Renal cortex interstitium (tissue), 11 donors: ENCODE results near the gene AGO4. TPM values are rescaled to one million over a fixed set of nuclear protein-coding genes. Genes with fewer than 3 reads are reported as not detected.
"Not testable (repeated sequence)": the region's sequence is repeated elsewhere in the genome, so short reads cannot be mapped to it uniquely, and the experiment has no call there.

Source experiments
- DNase-seq, 11 donors: peaks; one replicate each; pipeline ENCODE4 v3.0.0-alpha.2; 2013; ENCODE audit warnings: low read depth in 9 of 11, low spot score in 4 of 11; ENCODE audit errors: extremely low read depth in 1 of 11
- polyA plus RNA-seq, 3 donors: library from polyadenylated mRNA; unstranded; fragments of 120-200 nt; gene quantifications; one replicate each; pipeline ENCODE4 v1.2.1, GENCODE V29; 2013; ENCODE audit not compliant: insufficient read length in 3 of 3

The AGO4 gene
- polyA plus RNA-seq, 3 donors = 20.8 to 32.0 (median 20.9) TPM

- DNase-seq = no peak
Measured at GRCh38 chr1:35854989-35855700, 47.3 kb downstream of the AGO4 start.

GRCh38 chr1:35856964-35857363 lies 49.1 kb downstream of the AGO4 start:
- no peak for DNase-seq

DNA sequence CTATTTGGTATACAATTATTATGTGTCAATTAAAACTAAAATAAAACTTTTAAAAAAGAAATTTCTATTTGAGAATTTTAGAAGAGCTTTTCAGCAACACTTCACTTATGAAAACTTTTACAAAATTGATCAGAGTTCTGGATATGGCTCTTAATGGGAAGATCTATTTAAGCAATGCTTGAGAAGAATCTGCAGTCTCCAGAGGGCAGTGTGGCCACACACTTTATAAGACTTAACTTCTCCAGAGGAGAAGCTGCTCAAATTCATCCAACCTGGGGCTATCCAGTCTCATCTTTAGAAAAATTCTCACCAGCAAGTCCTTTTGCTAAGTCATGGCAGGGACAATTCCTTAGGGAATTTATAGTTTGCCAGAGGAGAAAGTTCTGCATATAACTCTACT lies 50.0 kb downstream of the AGO4 start:
- DNase-seq = no peak

DNA sequence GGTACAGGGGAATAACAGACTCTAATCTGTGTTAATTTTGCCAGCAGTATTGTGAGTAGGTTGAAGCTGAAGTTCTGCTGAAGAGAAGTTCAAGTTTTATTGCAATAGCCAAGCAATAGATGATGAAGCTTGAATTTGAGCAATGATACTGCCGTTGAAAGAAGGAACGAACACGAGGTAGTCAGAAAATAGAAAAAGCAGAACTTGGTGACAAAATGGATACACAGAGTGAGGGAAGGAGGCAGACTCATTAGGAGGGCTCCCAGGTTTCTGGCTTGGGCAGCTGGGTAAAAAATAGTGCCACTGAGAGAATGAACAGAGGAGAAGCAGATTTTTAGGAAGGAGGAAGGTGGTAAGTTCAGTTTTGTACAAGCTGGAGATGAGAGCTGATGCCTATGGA lies 52.9 kb downstream of the AGO4 start:
- no peak for DNase-seq

DNA sequence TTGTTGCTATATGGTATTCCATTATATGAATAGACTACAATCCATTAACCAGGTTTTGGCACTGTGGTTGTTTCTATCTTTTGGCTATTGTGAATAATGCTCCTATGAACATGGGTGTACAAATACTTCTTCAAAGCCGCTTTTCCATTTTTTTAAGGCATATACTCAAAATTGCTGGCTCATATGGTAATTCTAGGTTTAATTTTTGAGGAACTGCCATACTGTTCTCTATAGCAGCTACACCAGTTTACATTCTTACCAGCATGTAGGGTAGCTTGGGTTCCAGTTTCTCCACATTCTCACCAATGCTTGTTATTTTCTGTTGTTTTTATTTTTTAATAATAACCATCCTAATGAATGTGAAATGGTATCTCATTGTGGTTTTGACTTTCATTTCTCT lies 55.3 kb downstream of the AGO4 start:
- DNase-seq = no peak

GRCh38 chr1:35863881-35864625 lies 56.2 kb downstream of the AGO4 start:
- DNase-seq = no peak

DNA sequence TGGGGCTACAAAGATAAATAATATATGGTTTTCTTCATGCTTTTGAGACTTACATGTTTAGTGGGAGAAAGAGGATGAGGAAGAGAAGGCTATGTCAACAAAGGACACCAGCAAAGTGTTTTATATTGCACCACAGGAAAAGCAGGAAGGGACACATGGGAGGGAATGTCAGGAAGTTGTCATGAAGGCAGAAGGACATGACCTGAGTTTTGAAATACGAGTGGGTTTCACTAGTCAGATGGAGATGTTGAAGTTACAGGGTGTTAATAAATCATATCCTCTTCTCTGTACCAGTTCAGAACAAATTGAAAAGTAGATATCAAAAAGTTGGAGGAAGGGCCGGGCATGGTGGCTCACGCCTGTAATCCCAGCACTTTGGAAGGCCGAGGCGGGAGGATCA lies 57.0 kb downstream of the AGO4 start:
- DNase-seq = no peak

- no peak for DNase-seq
Measured at GRCh38 chr1:35866991-35867390, 59.2 kb downstream of the AGO4 start.

GRCh38 chr1:35869245-35869950 lies 61.6 kb downstream of the AGO4 start:
- DNase-seq = not testable (repeated sequence)

- DNase-seq = no peak
Measured at GRCh38 chr1:35870651-35871309, 63.0 kb downstream of the AGO4 start.

- DNase-seq = no peak
Measured at GRCh38 chr1:35873243-35873750, 65.5 kb downstream of the AGO4 start.

DNA sequence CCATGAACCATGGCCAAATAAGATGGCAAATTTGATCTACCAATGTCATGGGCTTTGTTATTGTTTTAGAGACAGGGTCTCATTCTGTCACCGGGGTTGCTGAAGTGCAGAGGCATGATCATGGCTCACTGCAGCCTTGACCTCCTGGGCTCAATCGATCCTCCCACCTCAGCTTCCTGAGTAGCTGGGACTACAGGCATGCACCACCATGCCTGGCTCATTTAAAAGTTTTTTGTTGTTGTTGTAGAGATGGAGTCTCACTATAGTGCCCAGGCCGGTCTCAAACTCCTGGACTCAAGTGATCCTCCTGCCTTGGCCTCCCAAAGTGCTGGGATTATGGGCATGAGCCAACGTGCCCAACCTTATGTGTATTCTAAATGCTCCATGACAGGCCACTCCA lies 66.3 kb downstream of the AGO4 start:
- not testable (repeated sequence) for DNase-seq

DNA sequence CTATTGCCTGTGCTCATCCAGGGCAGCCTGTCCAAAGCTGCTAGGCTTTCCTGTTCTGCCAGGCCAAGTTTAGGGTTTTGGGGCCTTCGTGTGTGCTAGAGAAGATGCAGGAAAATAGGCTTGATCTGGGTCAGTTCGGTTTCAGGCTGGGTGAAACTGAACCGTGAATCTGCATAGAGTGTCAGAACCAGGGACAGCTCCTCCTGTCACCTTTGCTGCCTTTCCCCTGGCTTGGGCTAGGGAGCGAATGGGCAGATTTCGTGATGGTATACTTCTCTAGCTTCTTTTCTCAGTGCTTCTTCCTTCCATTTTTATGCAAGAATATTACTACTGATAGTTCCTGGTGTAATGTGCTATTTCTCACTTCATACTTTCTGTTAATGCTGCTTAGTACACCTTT lies 69.2 kb downstream of the AGO4 start:
- DNase-seq = peak in 4 of 11 donors; percentile 9 to 36 (median 28)

DNA sequence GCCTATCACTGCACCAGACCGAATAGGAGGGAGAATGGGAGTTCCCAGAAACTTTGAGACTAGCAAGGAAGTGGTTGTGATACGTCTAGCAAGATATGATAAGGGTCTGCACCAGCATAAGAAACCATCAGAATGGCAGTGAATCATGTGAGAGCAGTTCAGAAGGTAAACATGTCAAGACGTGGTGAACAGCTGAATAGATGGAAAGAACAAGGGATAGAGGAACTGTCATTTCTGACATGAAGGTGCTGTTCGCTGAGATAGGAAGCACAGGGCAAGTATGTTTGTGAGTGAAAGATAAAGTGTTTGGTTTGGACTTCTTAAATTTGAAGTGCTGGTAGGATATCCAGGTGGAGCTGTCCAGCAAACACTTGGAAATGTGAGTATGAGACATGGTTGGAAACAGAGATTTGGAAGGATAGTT lies 74.0 kb downstream of the AGO4 start:
- DNase-seq = no peak

DNA sequence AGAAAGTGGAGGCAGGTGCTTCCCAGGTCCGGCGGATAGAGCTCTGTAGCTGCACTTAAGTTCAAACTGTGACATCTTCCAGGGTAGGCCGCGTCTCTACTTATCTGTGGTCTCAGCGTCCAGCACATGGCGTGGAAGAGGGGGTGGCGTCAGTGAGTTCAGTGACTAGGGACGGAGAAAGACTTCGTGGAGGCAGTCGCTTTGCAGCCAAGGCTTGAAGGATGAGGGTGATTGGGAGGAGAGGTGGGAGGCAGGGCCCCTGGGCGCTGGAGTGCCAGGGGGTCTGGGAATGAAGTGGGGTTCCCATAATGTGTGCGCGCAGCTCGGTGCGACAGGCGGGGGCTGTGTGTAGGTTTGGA lies 74.7 kb downstream of the AGO4 start:
- DNase-seq = no peak

GRCh38 chr1:35882945-35883634 lies 75.3 kb downstream of the AGO4 start, which contains the start of gene AGO1:
TSS of gene AGO1 (plus strand) at chr1:35883209. CDS start at chr1:35883422, 213 bp downstream.
- DNase-seq = peak; percentile 69 to 93 (median 89)

- peak in 9 of 11 donors; percentile 15 to 54 (median 31) for DNase-seq
Measured at GRCh38 chr1:35883635-35884101, 75.9 kb downstream of the AGO4 start.

DNA sequence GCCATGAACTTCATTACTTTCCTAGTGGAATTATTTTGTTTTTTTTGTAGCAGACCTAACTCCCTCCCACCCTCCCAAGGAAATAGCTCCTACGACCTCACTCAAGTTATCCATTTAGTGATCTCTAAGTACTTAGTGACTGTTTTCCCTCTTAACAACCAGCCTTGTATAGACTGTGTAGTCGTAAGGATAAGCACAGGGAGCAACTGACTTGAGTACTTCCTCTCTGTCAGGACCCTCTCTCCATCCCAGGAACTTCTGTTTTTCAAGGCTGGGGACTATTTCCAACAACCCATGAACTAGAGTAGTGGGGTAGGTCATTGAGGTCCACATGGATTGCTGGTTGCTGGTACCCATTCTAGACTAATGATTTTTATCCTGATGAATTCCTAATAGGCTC lies 77.1 kb downstream of the AGO4 start:
- DNase-seq = no peak
